ENCODE measurements around the gene LYAR. TPM values are rescaled to one million over a fixed set of nuclear protein-coding genes. Genes with fewer than 3 reads are reported as not detected.

The LYAR gene
- total RNA-seq, 1 experiment from 2014 or later, result 49.3 TPM

DNA sequence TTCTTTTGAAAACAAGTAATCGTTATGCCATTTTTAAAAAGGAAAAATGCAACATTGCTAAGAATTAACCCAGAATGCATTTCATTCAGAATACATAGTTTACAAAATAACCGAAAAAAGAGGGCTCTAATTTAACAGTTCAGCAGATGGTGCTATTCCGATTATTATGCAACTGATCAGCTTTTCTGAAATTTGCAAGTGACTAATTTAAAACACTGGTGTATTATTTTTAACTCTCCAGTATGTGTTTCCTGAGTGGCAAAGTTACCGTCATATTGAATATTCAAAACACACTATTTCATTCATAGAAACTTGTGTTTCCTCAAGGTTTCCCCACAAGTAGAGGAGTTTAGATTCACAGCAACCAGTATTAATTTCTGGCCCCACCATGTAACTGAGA is 21.2 kb upstream of the LYAR start:
- Histone ChIP-seq H3K27me3 (replicated peaks; ENCODE audit: insufficient read depth, low read depth, low read length, poor library complexity) (no peaks in the 10 kb centered on the region), H3K4me1 (ENCODE audit: insufficient read depth, low read length, poor library complexity, severe bottlenecking) (no peaks in the 10 kb centered on the region), H3K27ac (ENCODE audit: low read depth, low read length, poor library complexity, severe bottlenecking) (no peak overlapping the region), H3K4me3 (ENCODE audit: low read depth, low read length, poor library complexity, severe bottlenecking) (no peak overlapping the region), H3K9me3 (ENCODE audit: low read depth, low read length, poor library complexity, severe bottlenecking) (no peaks in the 10 kb centered on the region), H3K36me3 (ENCODE audit: insufficient read depth, low read length, poor library complexity, severe bottlenecking) (no peaks in the 10 kb centered on the region)
- no TSS peak for BruUV-seq (replicated peaks)
- ChIA-PET CTCF (no interaction called here), POLR2A (ENCODE audit: low non-redundant PET) (no interaction called here)
- intact Hi-C loops (cut with micrococcal nuclease; ENCODE audit: unreplicated experiment), result no loop called here
- DNase-seq (ENCODE audit: low spot score), result no peak
- TF ChIP-seq, protein P1, sequence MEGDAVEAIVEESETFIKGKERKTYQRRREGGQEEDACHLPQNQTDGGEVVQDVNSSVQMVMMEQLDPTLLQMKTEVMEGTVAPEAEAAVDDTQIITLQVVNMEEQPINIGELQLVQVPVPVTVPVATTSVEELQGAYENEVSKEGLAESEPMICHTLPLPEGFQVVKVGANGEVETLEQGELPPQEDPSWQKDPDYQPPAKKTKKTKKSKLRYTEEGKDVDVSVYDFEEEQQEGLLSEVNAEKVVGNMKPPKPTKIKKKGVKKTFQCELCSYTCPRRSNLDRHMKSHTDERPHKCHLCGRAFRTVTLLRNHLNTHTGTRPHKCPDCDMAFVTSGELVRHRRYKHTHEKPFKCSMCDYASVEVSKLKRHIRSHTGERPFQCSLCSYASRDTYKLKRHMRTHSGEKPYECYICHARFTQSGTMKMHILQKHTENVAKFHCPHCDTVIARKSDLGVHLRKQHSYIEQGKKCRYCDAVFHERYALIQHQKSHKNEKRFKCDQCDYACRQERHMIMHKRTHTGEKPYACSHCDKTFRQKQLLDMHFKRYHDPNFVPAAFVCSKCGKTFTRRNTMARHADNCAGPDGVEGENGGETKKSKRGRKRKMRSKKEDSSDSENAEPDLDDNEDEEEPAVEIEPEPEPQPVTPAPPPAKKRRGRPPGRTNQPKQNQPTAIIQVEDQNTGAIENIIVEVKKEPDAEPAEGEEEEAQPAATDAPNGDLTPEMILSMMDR (conservative IDR thresholded peaks at IDR 0.05; ENCODE audit: low read depth, low read length), result no peak
- TF ChIP-seq EZH2 (IDR thresholded peaks at IDR 0.05; ENCODE audit: borderline replicate concordance, low read depth, low read length, poor library complexity, severe bottlenecking), result no peak

DNA sequence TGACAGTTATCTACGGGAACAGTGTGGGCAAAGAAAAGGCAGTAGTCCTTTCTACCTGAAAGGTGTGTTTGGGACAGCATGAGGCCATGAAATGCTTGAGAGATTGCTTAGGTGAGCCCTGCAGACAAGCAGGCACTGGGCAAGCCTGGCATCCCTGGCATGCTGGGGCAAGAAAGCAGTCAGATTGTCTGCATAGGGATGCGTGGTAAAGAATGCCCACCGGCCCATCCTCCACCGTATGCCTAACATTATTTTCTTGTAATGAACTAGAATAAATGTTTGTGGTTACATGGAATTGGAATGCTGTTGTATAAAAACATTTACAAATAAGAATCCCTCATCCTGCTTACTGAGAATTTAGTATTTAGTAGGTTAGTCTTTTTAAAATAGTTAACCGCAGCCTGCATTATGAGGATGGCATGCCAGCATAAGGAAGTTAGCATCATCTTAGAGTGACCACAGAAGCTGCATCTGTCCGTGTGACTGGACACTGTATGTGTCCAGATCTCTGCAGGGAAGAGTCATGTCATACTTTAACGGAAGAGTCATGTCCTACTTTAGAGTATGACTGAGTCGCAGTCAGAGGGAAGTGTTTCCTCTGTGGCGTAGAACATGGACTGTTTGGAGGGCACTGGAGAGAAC is 19.0 kb upstream of the LYAR start:
- Histone ChIP-seq H3K36me3 (ENCODE audit: insufficient read depth, low read length, poor library complexity, severe bottlenecking) (no peaks in the 10 kb centered on the region), H3K4me3 (ENCODE audit: low read depth, low read length, poor library complexity, severe bottlenecking) (no peak overlapping the region), H3K27me3 (replicated peaks; ENCODE audit: insufficient read depth, low read depth, low read length, poor library complexity) (no peaks in the 10 kb centered on the region), H3K9me3 (ENCODE audit: low read depth, low read length, poor library complexity, severe bottlenecking) (no peaks in the 10 kb centered on the region), H3K4me1 (ENCODE audit: insufficient read depth, low read length, poor library complexity, severe bottlenecking) (no peaks in the 10 kb centered on the region), H3K27ac (ENCODE audit: low read depth, low read length, poor library complexity, severe bottlenecking) (no peak overlapping the region)
- ChIA-PET POLR2A (ENCODE audit: low non-redundant PET) (no interaction called here), CTCF (no interaction called here)
- TF ChIP-seq, protein P1 (conservative IDR thresholded peaks at IDR 0.05; ENCODE audit: low read depth, low read length), result no peak
- intact Hi-C loops (cut with micrococcal nuclease; ENCODE audit: unreplicated experiment), result no loop called here
- DNase-seq (ENCODE audit: low spot score), result no peak
- BruUV-seq (replicated peaks), result no TSS peak

DNA sequence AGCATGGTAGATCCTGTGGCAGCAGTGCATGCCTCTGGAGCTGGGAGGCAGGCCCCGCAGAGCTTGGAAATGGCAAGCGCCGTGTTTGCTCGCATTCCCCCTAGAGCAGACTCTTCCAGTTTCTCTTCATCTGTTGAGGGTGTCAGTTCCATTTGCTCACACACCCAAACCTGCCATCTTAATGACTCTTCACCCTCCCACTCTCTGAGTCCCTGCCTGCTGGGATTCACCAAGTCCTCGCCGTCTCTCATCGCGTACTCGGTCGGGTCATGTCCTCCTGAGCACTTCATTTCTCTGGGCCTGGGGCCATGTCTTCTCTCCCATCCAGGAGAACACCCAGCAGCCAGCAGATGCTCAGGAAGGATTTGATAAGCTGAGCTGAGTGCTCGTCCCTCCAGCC is 17.0 kb upstream of the LYAR start:
- Histone ChIP-seq H3K27me3 (replicated peaks; ENCODE audit: insufficient read depth, low read depth, low read length, poor library complexity) (no peaks in the 10 kb centered on the region), H3K36me3 (ENCODE audit: insufficient read depth, low read length, poor library complexity, severe bottlenecking) (peaks cover 12% of the 10 kb centered on the region), H3K4me1 (ENCODE audit: insufficient read depth, low read length, poor library complexity, severe bottlenecking) (no peaks in the 10 kb centered on the region), H3K4me3 (ENCODE audit: low read depth, low read length, poor library complexity, severe bottlenecking) (no peak overlapping the region), H3K9me3 (ENCODE audit: low read depth, low read length, poor library complexity, severe bottlenecking) (no peaks in the 10 kb centered on the region), H3K27ac (ENCODE audit: low read depth, low read length, poor library complexity, severe bottlenecking) (no peak overlapping the region)
- ChIA-PET CTCF (no interaction called here), POLR2A (ENCODE audit: low non-redundant PET) (no interaction called here)
- TF ChIP-seq, protein P1 (conservative IDR thresholded peaks at IDR 0.05; ENCODE audit: low read depth, low read length), result no peak
- no peak for TF ChIP-seq EZH2 (IDR thresholded peaks at IDR 0.05; ENCODE audit: borderline replicate concordance, low read depth, low read length, poor library complexity, severe bottlenecking)
- no TSS peak for BruUV-seq (replicated peaks)
- intact Hi-C loops (cut with micrococcal nuclease; ENCODE audit: unreplicated experiment), result no loop called here
- DNase-seq (ENCODE audit: low spot score), result no peak

Measured in A673 (cell line).